Lower leg skin (tissue), 3 donors: ENCODE measurements around the gene KIF26B.

Experiments
- CTCF ChIP-seq, 3 donors: fragments of 450-650 bp; IDR thresholded peaks; one replicate each; pipeline ENCODE4 v1.5.1; 2016; ENCODE audit warnings: antibody characterized with exemption in 3 of 3, mild to moderate bottlenecking in 3 of 3, moderate library complexity in 2 of 3
- POLR2A ChIP-seq, 2 donors: fragments of 450-650 bp; IDR thresholded peaks; one replicate each; pipeline ENCODE4 v1.6.1; 2016 to 2017; ENCODE audit warnings: antibody characterized with exemption in 2 of 2, mild to moderate bottlenecking in 1 of 2, moderate library complexity in 1 of 2

- no peak for TF ChIP-seq CTCF (IDR thresholded peaks at IDR 0.05)
- no peak for TF ChIP-seq POLR2A (IDR thresholded peaks at IDR 0.05)
Observed at GRCh38 chr1:245453541-245453940, 298.8 kb downstream of the KIF26B start.
